Neural cell (in vitro differentiated cells): ENCODE measurements around the gene KHDRBS2.
A peak's percentile ranks its signal among the peaks of the same experiment; 100 is the strongest.

Experiments used
- CTCF ChIP-seq: fragments of 450-650 bp; IDR thresholded peaks from 2 replicates; pipeline ENCODE4 v1.5.1; 2014; ENCODE audit warnings: antibody characterized with exemption, mild to moderate bottlenecking, moderate library complexity; ENCODE audit not compliant: poor library complexity, severe bottlenecking
- EP300 ChIP-seq: fragments of 450-650 bp; conservative IDR thresholded peaks from 2 replicates; pipeline ENCODE4 v1.6.1; 2014; ENCODE audit warnings: antibody characterized with exemption, mild to moderate bottlenecking, moderate library complexity; ENCODE audit not compliant: poor library complexity, severe bottlenecking
- EZH2 ChIP-seq: fragments of 200-600, 300-800 bp; shearing (Covaris generic), sonication (generic); IDR thresholded peaks from 2 replicates; pipeline ENCODE4 v1.6.1; 2014; ENCODE audit warnings: antibody characterized with exemption, low read length, borderline replicate concordance, mild to moderate bottlenecking; ENCODE audit not compliant: insufficient read depth, poor library complexity, severe bottlenecking
- POLR2AphosphoS5 ChIP-seq: IDR thresholded peaks from 2 replicates; pipeline ENCODE4 v1.6.1; 2012
- TAF1 ChIP-seq: IDR thresholded peaks from 2 replicates; pipeline ENCODE4 v1.6.1; 2012; ENCODE audit warnings: low read depth

GRCh38 chr6:61833176-61833755, 452.8 kb downstream of the KHDRBS2 start:
- TF ChIP-seq CTCF (no peak), POLR2AphosphoS5 (peak; percentile 64), EP300 (peak; percentile 69), EZH2 (no peak), TAF1 (no peak)
